ENCODE measurements around the gene PSRC1. TPM values are rescaled to one million over a fixed set of nuclear protein-coding genes. Genes with fewer than 3 reads are reported as not detected.

Gene PSRC1
- total RNA-seq, 1 experiment from 2014 or later = 21.3 TPM

- no peaks in the 10 kb centered on the region for H3K36me3 Mint-ChIP-seq (ENCODE audit: insufficient read depth, unreplicated experiment)
- intact Hi-C loops (cut with micrococcal nuclease; ENCODE audit: unreplicated experiment) = no loop called here
- TF ChIP-seq CTCF (IDR thresholded peaks at IDR 0.05; ENCODE audit: unreplicated experiment) = no peak
- no TSS peak for BruUV-seq (replicated peaks)
- no peaks in the 10 kb centered on the region for H3K9me3 Mint-ChIP-seq (ENCODE audit: low read depth, unreplicated experiment)
- H3K4me1 Mint-ChIP-seq (ENCODE audit: low read depth, unreplicated experiment) = peaks cover 14% of the 10 kb centered on the region
- CTCF ChIA-PET = no interaction called here
- no peak overlapping the region for H3K27ac Mint-ChIP-seq (ENCODE audit: unreplicated experiment)
- no peak overlapping the region for H3K4me3 Mint-ChIP-seq (ENCODE audit: low read depth, unreplicated experiment)
- DNase-seq = no peak
- H3K27me3 Mint-ChIP-seq (ENCODE audit: unreplicated experiment) = peaks cover 7% of the 10 kb centered on the region
Observed at GRCh38 chr1:109251277-109252166, 31.4 kb downstream of the PSRC1 start.

GRCh38 chr1:109250454-109251276 is 32.3 kb downstream of the PSRC1 start:
- H3K4me3 Mint-ChIP-seq (ENCODE audit: low read depth, unreplicated experiment) = no peak overlapping the region
- H3K9me3 Mint-ChIP-seq (ENCODE audit: low read depth, unreplicated experiment) = no peaks in the 10 kb centered on the region
- H3K36me3 Mint-ChIP-seq (ENCODE audit: insufficient read depth, unreplicated experiment) = no peaks in the 10 kb centered on the region
- DNase-seq = no peak
- peaks cover 10% of the 10 kb centered on the region for H3K27me3 Mint-ChIP-seq (ENCODE audit: unreplicated experiment)
- intact Hi-C loops (cut with micrococcal nuclease; ENCODE audit: unreplicated experiment) = no loop called here
- TF ChIP-seq CTCF (IDR thresholded peaks at IDR 0.05; ENCODE audit: unreplicated experiment) = no peak
- BruUV-seq (replicated peaks) = no TSS peak
- CTCF ChIA-PET = no interaction called here
- peaks cover 10% of the 10 kb centered on the region for H3K4me1 Mint-ChIP-seq (ENCODE audit: low read depth, unreplicated experiment)
- H3K27ac Mint-ChIP-seq (ENCODE audit: unreplicated experiment) = no peak overlapping the region

GRCh38 chr1:109249654-109250401 is 33.1 kb downstream of the PSRC1 start:
- intact Hi-C loops (cut with micrococcal nuclease; ENCODE audit: unreplicated experiment) = no loop called here
- CTCF ChIA-PET = no interaction called here
- TF ChIP-seq CTCF (IDR thresholded peaks at IDR 0.05; ENCODE audit: unreplicated experiment) = no peak
- H3K27ac Mint-ChIP-seq (ENCODE audit: unreplicated experiment) = no peak overlapping the region
- BruUV-seq (replicated peaks) = no TSS peak
- no peaks in the 10 kb centered on the region for H3K9me3 Mint-ChIP-seq (ENCODE audit: low read depth, unreplicated experiment)
- H3K4me1 Mint-ChIP-seq (ENCODE audit: low read depth, unreplicated experiment) = peaks cover 1% of the 10 kb centered on the region
- no peaks in the 10 kb centered on the region for H3K36me3 Mint-ChIP-seq (ENCODE audit: insufficient read depth, unreplicated experiment)
- no peak for DNase-seq
- H3K27me3 Mint-ChIP-seq (ENCODE audit: unreplicated experiment) = peaks cover 10% of the 10 kb centered on the region
- H3K4me3 Mint-ChIP-seq (ENCODE audit: low read depth, unreplicated experiment) = peak overlapping the region; percentile 37

Data from Calu3 (cell line).